Activated T-helper 2 cell treated with anti-CD3 and anti-CD28 coated beads, Interferon-gamma antibody, Interleukin-2, Interleukin-4, amounts not matched to agents 10 μg/mL and 5 μg/mL and 100 μg/mL, durations not matched to agents 14 hours and 24 hours and 36 hours (primary cell): Measurements from ENCODE around the gene GLP1R. TPM values are rescaled to one million over a fixed set of nuclear protein-coding genes. Genes with fewer than 3 reads are reported as not detected.

Source experiments
- DNase-seq: peaks from one replicate; pipeline ENCODE4 v3.0.0; 2021; ENCODE audit warnings: low spot score
- H3K27ac Mint-ChIP-seq: one replicate; pipeline ENCODE4 v1.8.0; 2021; ENCODE audit warnings: mixed read lengths
- H3K27me3 Mint-ChIP-seq: one replicate; pipeline ENCODE4 v1.8.0; 2021; ENCODE audit warnings: low read depth, mixed read lengths
- H3K36me3 Mint-ChIP-seq: one replicate; pipeline ENCODE4 v1.8.0; 2021; ENCODE audit warnings: low read depth, mixed read lengths
- H3K4me1 Mint-ChIP-seq: one replicate; pipeline ENCODE4 v1.8.0; 2021; ENCODE audit warnings: low read depth, mixed read lengths
- H3K4me3 Mint-ChIP-seq: one replicate; pipeline ENCODE4 v1.8.0; 2021; ENCODE audit warnings: low read depth, mild to moderate bottlenecking, moderate library complexity, mixed read lengths
- H3K9me3 Mint-ChIP-seq: one replicate; pipeline ENCODE4 v1.8.0; 2021; ENCODE audit warnings: mixed read lengths
- intact Hi-C: fragments of 100-400 bp; cut with micrococcal nuclease; formaldehyde crosslinking; loops from one replicate; pipeline ENCODE4 v1.15.1; 2023
- total RNA-seq: library from RNA; stranded (reverse); gene quantifications from 2 replicates; pipeline ENCODE4 v1.2.3, GENCODE V29; 2022

The GLP1R gene
- total RNA-seq, 1 donor from 2014 or later, result 0.05 TPM

DNA sequence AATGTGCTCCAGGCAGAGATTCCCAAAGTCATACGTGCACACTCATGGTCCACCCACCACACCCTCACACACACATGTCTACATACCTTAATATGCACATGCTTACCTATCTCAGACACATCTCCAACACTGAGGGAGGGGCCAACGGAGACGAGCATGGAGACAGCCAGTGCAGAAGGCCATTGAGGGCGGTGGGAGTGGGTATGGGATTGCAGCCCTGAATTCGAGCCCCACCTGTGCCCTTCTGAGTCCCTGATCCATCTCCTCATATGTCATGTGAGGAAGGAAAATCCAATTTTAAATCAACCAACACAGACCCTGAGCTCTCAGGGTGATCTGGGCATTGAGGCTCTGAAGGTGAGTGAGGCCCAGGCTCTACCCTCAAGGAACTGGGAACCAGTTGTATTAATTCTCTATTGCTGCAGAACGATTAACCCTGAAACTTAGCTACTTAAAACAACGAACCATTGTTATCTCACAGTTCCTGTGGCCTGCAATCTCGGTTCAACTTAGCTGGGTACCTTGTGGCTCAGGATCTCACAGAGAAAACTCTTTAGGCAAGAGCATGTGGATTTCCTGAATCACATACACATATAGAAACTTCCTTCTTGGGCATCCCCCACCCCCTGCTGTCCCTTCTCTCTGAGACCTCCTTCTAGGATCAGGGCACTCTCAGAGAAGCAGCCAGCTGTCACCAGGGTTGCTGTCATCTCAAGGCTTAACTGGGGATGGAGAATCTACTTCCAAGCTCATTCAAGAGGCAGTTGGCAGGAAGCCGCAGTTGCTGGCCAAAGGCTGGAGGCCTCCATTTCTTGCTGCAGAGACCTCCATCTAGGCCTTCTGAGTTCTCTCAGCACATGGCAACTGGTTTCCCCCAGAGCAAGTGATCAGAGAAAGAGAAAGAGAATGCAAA lies 28.3 kb downstream of the GLP1R start:
- Mint-ChIP-seq H3K4me1 (peaks cover 4% of the 10 kb centered on the region), H3K27me3 (peaks cover 11% of the 10 kb centered on the region)

DNA sequence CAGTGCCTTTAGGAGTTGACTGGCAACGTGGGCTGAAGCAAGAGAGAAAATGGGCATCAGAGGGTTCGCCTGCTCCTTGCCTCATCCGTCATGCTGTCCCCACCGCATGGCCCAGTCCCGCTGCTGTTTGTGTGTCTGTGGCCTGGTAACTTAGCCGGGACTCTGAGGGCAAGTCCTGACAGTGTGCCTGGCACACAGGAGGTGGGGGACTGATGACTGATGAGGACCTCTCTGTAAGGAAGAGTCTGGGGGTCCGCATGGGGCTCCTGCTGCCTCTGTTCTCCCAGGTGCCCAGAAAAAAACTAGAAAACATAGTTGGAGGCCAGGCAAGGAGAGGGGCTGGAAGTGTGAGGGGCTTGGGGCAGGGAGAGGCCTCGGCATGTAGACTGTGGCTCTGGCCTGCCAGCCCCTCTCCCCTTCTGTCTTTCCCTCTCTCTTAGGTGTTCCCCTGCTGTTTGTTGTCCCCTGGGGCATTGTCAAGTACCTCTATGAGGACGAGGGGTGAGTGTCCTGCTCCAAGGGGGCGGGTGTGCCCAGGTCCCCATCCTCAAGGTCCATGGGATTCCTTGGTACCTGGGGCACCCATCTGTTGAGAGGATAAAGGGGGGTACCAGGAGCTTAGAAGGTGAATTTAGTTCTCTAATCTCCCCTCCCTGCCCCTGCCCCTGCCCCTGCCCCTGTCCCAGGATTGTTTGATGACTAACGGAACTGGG lies 29.5 kb downstream of the GLP1R start:
- H3K4me1 Mint-ChIP-seq, result peaks cover 7% of the 10 kb centered on the region
- H3K27ac Mint-ChIP-seq, result no peak overlapping the region
- no peaks in the 10 kb centered on the region for H3K9me3 Mint-ChIP-seq
- no peak overlapping the region for H3K4me3 Mint-ChIP-seq
- no peak for DNase-seq
- H3K27me3 Mint-ChIP-seq, result peaks cover 7% of the 10 kb centered on the region
- no peaks in the 10 kb centered on the region for H3K36me3 Mint-ChIP-seq
- intact Hi-C loops, result no loop called here

More for the DNA sequence above, 28.3 kb downstream of the GLP1R start:
- Mint-ChIP-seq H3K36me3 (no peaks in the 10 kb centered on the region), H3K4me3 (no peak overlapping the region), H3K27ac (no peak overlapping the region), H3K9me3 (no peaks in the 10 kb centered on the region)
- DNase-seq, result no peak
- intact Hi-C loops, result no loop called here

DNA sequence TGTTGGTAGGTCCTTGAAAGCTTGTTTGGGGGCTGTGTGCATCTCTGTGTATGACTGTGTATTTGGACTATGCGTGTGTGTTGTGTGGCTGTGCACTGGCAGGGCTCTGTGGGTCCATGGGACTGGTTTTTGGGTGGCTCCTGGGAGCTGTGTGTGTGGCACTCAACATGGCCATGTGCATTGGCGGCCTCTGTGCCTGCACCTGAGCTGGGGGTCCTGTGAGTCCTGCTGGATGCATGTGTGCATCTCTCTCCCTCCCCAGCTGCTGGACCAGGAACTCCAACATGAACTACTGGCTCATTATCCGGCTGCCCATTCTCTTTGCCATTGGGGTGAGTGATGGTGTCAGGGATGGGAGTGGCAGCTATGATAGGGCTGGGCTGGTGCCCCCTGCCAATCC lies 30.1 kb downstream of the GLP1R start:
- Mint-ChIP-seq H3K4me3 (no peak overlapping the region), H3K27ac (no peak overlapping the region), H3K9me3 (no peaks in the 10 kb centered on the region), H3K4me1 (peaks cover 14% of the 10 kb centered on the region), H3K27me3 (peaks cover 9% of the 10 kb centered on the region), H3K36me3 (no peaks in the 10 kb centered on the region)
- DNase-seq, result no peak
- intact Hi-C loops, result no loop called here

DNA sequence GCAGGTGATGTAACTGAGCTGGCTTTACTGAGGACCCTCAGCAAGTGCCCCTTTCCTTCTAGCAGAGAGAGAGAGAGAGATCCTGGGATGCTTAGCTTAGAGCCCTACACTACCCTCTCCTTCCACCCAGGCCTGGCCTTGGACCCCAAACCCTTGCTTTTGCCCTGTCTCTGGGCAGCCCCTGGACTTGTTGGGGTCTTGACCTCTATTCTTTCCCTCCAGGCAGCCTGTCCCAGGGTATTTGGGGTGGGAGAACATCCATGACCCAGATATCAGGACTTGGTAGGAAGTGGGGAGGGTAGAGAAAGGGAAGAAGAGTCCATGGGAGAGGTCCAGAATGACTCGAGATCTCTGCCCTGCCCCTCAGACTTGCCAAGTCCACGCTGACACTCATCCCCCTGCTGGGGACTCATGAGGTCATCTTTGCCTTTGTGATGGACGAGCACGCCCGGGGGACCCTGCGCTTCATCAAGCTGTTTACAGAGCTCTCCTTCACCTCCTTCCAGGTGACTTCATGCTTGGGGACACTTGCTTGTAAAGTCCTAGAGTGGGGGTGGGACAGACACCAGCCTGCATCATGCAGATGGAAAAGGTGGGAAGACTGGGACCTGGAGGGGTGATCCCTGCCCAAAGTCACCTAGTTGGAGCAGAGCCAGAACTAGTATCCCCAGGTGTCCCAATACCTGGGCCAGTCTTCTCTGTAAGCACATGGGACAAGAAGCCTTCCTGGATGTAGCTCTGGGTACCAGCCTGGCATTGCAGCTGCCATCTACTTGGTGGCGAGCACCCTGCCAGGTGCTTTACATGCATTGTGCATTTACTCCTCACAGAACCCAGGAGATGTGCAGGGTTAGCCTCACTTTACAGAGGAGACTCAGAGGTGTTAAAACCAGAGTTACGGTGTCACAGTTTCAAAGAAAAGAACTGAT lies 30.9 kb downstream of the GLP1R start:
- Mint-ChIP-seq H3K4me3 (no peak overlapping the region), H3K4me1 (peaks cover 16% of the 10 kb centered on the region), H3K36me3 (no peaks in the 10 kb centered on the region), H3K27ac (no peak overlapping the region), H3K27me3 (peaks cover 9% of the 10 kb centered on the region), H3K9me3 (no peaks in the 10 kb centered on the region)
- no peak for DNase-seq
- intact Hi-C loops, result loop anchor here (10.0 kb wide), 1 partner anchor 145 kb away; the partner anchor contains the start of gene KCNK5

DNA sequence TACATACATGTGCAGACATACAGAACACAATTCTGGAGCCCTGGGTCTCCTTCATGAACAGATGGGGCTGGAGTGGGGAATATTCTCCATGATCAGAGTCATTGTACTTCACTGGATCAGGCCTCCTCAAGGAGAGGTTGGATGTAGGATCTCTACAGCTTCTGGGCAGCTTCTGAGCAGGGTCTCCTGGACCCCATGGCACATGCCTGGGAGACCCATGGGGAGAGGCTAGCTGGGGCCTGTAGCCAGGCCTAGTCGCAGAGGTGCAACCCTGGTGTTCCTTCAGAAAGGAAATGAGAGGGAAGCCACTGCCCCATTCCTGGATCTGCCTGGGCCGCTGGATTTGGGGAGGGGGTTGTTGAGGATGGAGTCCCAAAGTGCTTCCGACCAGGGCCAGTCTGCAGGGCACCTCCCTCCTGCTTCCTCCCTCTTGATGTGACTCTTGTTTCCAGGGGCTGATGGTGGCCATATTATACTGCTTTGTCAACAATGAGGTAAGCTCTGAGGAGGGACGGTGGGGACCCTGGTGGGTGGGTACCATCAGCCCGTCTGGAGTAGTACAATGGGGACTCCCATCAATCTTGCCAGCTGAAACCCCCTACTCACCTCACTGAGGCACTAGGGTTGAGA lies 31.8 kb downstream of the GLP1R start:
- H3K27ac Mint-ChIP-seq, result no peak overlapping the region
- DNase-seq, result no peak
- no peaks in the 10 kb centered on the region for H3K9me3 Mint-ChIP-seq
- intact Hi-C loops, result loop anchor here (10.0 kb wide), 1 partner anchor 144 kb away; the partner anchor contains the start of gene KCNK5
- H3K4me1 Mint-ChIP-seq, result peaks cover 18% of the 10 kb centered on the region
- no peak overlapping the region for H3K4me3 Mint-ChIP-seq
- peaks cover 11% of the 10 kb centered on the region for H3K27me3 Mint-ChIP-seq
- no peaks in the 10 kb centered on the region for H3K36me3 Mint-ChIP-seq

DNA sequence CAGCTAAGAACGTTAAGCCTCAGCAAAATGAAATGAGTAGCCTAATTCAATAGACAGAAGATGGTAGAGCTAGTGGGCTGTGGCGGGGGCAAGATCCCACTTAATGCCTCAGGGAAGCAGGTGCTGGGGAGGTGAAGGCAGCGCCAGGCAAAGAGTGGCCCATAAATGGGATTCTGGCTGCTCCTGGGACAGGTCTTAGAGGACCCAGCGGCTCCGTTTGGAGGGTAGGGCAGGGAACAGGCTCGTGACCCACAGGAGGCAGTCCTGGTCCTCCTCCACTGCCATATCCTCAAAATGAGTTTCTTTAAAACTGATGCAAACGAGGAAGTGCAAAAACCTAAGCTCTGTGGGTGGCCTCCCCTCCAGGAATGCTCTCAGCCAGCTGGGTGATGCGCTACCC lies 33.7 kb downstream of the GLP1R start:
- no peak for DNase-seq
- Mint-ChIP-seq H3K4me3 (no peak overlapping the region), H3K9me3 (no peaks in the 10 kb centered on the region), H3K27me3 (peaks cover 15% of the 10 kb centered on the region), H3K36me3 (no peaks in the 10 kb centered on the region), H3K27ac (no peak overlapping the region), H3K4me1 (peaks cover 32% of the 10 kb centered on the region)
- intact Hi-C loops, result loop anchor here (10.0 kb wide), 1 partner anchor 142 kb away; the partner anchor contains the start of gene KCNK5

DNA sequence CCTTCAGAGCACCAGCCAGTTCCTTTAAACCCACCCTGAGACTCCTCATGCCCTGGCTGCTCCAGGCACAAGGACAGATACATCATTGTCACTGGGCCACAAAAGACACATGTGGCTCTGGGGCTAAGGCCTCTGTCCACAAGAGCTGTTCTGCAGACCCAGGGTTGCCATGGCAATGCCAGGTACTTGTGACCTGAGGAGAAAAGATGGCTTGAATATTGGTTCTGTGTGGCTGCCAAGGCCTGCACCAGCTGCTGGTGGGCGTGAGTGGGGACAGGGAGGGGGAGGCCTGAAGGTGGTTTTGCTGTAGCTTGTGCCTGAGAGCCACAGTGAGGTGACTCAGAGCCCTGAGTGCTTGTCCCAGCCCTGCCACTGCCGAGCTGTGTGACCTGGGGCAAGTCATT lies 34.7 kb downstream of the GLP1R start:
- Mint-ChIP-seq H3K27me3 (peaks cover 23% of the 10 kb centered on the region), H3K4me3 (no peak overlapping the region), H3K27ac (peak overlapping the region; percentile 17), H3K4me1 (peaks cover 32% of the 10 kb centered on the region), H3K36me3 (no peaks in the 10 kb centered on the region), H3K9me3 (no peaks in the 10 kb centered on the region)
- intact Hi-C loops, result loop anchor here (10.0 kb wide), 1 partner anchor 142 kb away; the partner anchor contains the start of gene KCNK5
- DNase-seq, result no peak

DNA sequence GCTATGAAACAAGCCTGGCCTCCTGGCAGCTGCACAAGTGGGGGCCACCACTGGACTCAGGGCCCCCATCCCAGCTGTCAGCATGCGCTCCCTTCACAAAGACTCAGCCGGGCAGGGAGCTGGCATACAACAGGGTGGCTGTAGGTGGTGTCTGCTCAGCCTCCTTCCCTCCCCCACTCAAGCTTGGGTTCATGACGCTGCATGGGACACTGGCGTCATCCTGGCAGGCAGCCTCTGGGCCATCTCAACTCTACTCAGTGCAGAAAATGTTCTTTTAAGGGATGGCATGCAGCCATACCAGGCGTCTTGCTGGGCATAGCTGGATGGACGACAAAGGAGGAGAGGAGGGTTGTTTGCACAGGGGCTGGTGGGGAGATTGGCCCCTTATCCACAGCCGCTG lies 35.9 kb downstream of the GLP1R start:
- H3K4me1 Mint-ChIP-seq, result peaks cover 40% of the 10 kb centered on the region
- no peaks in the 10 kb centered on the region for H3K36me3 Mint-ChIP-seq
- no peak for DNase-seq
- H3K9me3 Mint-ChIP-seq, result no peaks in the 10 kb centered on the region
- H3K27ac Mint-ChIP-seq, result no peak overlapping the region
- no peak overlapping the region for H3K4me3 Mint-ChIP-seq
- peaks cover 30% of the 10 kb centered on the region for H3K27me3 Mint-ChIP-seq
- intact Hi-C loops, result loop anchor here (10.0 kb wide), 1 partner anchor 140 kb away; the partner anchor contains the start of gene KCNK5

DNA sequence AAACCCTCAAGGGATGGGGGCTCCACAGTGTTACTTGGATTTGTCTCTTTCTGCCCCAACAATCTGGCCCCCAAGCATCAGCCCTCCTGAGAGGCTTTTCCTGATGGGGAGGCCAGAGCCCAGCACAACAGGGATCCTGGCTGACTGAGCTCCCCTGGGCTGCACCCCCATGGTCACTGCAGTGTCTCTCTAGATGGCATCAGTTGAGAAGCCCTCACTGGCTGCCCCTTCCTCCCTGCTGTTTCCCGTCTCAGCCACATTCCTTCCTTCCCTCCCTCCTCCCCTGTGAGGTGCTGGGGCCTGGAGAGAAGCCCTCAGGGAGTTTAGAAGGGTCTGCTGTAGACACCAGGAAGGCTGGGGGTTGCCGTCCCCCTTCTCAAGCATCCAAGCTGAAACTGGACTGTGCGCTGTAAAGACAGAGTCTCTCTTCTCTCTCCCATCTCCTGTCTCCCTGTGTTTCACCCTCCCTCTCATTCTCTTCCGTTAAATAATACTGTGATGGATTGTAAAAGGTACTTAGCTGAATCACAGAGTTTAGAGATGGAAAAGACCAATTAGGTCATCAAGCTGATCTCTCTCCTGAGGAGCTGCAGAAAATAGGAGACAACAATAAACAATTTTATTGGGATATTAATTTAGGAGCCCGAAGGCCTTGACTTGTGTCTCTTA lies 36.7 kb downstream of the GLP1R start:
- Mint-ChIP-seq H3K36me3 (no peaks in the 10 kb centered on the region), H3K27ac (no peak overlapping the region), H3K4me3 (no peak overlapping the region), H3K4me1 (peaks cover 40% of the 10 kb centered on the region), H3K9me3 (no peaks in the 10 kb centered on the region), H3K27me3 (peaks cover 36% of the 10 kb centered on the region)
- no peak for DNase-seq
- intact Hi-C loops, result loop anchor here (5.0 to 10.0 kb wide), 4 partner anchors 48 to 208 kb away; partner anchors contain the start of gene KCNK5

DNA sequence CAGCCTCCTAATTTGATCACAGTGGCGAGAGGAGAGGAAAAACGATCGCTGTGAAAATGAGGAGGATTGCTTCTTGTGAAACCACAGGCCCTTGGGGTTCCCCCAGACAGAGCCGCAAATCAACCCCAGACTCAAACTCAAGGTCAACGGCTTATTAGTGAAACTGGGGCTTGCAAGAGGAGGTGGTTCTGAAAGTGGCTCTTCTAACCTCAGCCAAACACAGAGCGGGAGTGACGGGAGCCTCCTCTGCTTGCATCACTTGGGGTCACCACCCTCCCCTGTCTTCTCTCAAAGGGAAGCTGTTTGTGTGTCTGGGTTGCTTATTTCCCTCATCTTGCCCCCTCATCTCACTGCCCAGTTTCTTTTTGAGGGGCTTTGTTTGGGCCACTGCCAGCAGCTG lies 37.7 kb downstream of the GLP1R start:
- DNase-seq, result peak; percentile 29
- Mint-ChIP-seq H3K27me3 (peaks cover 44% of the 10 kb centered on the region), H3K27ac (peak overlapping the region; percentile 25), H3K4me1 (peaks cover 40% of the 10 kb centered on the region), H3K4me3 (no peak overlapping the region), H3K36me3 (no peaks in the 10 kb centered on the region), H3K9me3 (no peaks in the 10 kb centered on the region)
- intact Hi-C loops, result loop anchor here (1.0 to 10.0 kb wide), 7 partner anchors 25 to 217 kb away; partner anchors contain the start of gene KCNK5

DNA sequence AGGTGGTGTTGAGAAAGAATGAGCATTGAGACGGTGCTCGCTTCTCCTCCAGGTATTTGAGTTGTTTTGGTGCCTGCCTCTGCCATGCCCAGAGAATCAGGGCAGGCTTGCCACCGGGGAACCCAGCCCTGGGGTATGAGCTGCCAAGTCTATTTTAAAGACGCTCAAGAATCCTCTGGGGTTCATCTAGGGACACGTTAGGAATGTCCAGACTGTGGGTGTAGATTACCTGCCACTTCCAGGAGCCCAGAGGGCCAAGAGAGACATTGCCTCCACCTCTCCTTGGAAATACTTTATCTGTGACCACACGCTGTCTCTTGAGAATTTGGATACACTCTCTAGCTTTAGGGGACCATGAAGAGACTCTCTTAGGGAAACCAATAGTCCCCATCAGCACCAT lies 38.1 kb downstream of the GLP1R start:
- no peak for DNase-seq
- H3K4me1 Mint-ChIP-seq, result peaks cover 40% of the 10 kb centered on the region
- H3K9me3 Mint-ChIP-seq, result no peaks in the 10 kb centered on the region
- H3K27ac Mint-ChIP-seq, result no peak overlapping the region
- intact Hi-C loops, result loop anchor here (1.0 to 10.0 kb wide), 7 partner anchors 25 to 216 kb away; partner anchors contain the start of gene KCNK5
- no peaks in the 10 kb centered on the region for H3K36me3 Mint-ChIP-seq
- H3K4me3 Mint-ChIP-seq, result no peak overlapping the region
- peaks cover 47% of the 10 kb centered on the region for H3K27me3 Mint-ChIP-seq
